Activated T-helper 2 cell treated with anti-CD3 and anti-CD28 coated beads, Interferon-gamma antibody, Interleukin-2, Interleukin-4, amounts not matched to agents 10 μg/mL and 5 μg/mL and 100 μg/mL, durations not matched to agents 14 hours and 24 hours and 36 hours (primary cell): ENCODE results near the gene GHRH. TPM values are rescaled to one million over a fixed set of nuclear protein-coding genes. Genes with fewer than 3 reads are reported as not detected.

Experiments
- DNase-seq: peaks from one replicate; pipeline ENCODE4 v3.0.0; 2021; ENCODE audit warnings: low spot score
- H3K27ac Mint-ChIP-seq: one replicate; pipeline ENCODE4 v1.8.0; 2021; ENCODE audit warnings: mixed read lengths
- H3K27me3 Mint-ChIP-seq: one replicate; pipeline ENCODE4 v1.8.0; 2021; ENCODE audit warnings: low read depth, mixed read lengths
- H3K36me3 Mint-ChIP-seq: one replicate; pipeline ENCODE4 v1.8.0; 2021; ENCODE audit warnings: low read depth, mixed read lengths
- H3K4me1 Mint-ChIP-seq: one replicate; pipeline ENCODE4 v1.8.0; 2021; ENCODE audit warnings: low read depth, mixed read lengths
- H3K4me3 Mint-ChIP-seq: one replicate; pipeline ENCODE4 v1.8.0; 2021; ENCODE audit warnings: low read depth, mild to moderate bottlenecking, moderate library complexity, mixed read lengths
- H3K9me3 Mint-ChIP-seq: one replicate; pipeline ENCODE4 v1.8.0; 2021; ENCODE audit warnings: mixed read lengths
- intact Hi-C: fragments of 100-400 bp; cut with micrococcal nuclease; formaldehyde crosslinking; loops from one replicate; pipeline ENCODE4 v1.15.1; 2023
- total RNA-seq: library from RNA; stranded (reverse); gene quantifications from 2 replicates; pipeline ENCODE4 v1.2.3, GENCODE V29; 2022

The GHRH gene
- total RNA-seq, 1 donor from 2014 or later, result not detected

- H3K27ac Mint-ChIP-seq, result no peak overlapping the region
- H3K4me3 Mint-ChIP-seq, result no peak overlapping the region
- H3K9me3 Mint-ChIP-seq, result no peaks in the 10 kb centered on the region
- intact Hi-C loops, result no loop called here
- no peak for DNase-seq
- H3K27me3 Mint-ChIP-seq, result peaks cover 4% of the 10 kb centered on the region
- H3K4me1 Mint-ChIP-seq, result no peaks in the 10 kb centered on the region
- H3K36me3 Mint-ChIP-seq, result no peaks in the 10 kb centered on the region
These were observed 9.7 kb downstream of the GHRH start for GRCh38 chr20:37251825-37252477.

GRCh38 chr20:37249304-37249703, 12.3 kb downstream of the GHRH start:
- H3K27ac Mint-ChIP-seq, result no peak overlapping the region
- H3K9me3 Mint-ChIP-seq, result no peaks in the 10 kb centered on the region
- intact Hi-C loops, result no loop called here
- H3K4me3 Mint-ChIP-seq, result no peak overlapping the region
- H3K36me3 Mint-ChIP-seq, result no peaks in the 10 kb centered on the region
- peaks cover 3% of the 10 kb centered on the region for H3K27me3 Mint-ChIP-seq
- no peaks in the 10 kb centered on the region for H3K4me1 Mint-ChIP-seq
- no peak for DNase-seq

- Mint-ChIP-seq H3K9me3 (no peaks in the 10 kb centered on the region), H3K27me3 (no peaks in the 10 kb centered on the region), H3K27ac (no peak overlapping the region), H3K4me3 (no peak overlapping the region), H3K4me1 (no peaks in the 10 kb centered on the region), H3K36me3 (peaks cover 13% of the 10 kb centered on the region)
- intact Hi-C loops, result no loop called here
- DNase-seq, result no peak
These were observed 14.1 kb downstream of the GHRH start for GRCh38 chr20:37247547-37247946.

DNA sequence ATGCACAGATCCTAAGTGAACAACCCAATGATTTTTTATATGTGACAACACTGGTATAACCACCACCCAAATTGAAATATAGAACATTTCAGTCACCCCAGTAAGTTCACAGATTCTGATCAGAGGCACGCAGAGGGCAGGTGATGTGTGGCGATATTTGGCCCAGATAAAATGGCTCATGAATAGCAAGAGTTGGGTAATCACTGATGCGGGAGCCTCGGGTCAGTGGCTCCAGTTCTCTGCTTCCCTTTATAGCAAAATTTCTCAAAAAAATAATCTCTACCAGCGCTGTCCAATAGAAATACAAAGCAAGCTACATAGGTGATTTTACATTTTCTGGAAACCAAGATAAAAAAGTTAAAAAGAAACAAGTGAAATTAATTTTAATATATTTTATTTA, 14.9 kb downstream of the GHRH start:
- no peak for DNase-seq
- Mint-ChIP-seq H3K27ac (no peak overlapping the region), H3K36me3 (peaks cover 19% of the 10 kb centered on the region), H3K4me3 (no peak overlapping the region), H3K4me1 (no peaks in the 10 kb centered on the region), H3K9me3 (no peaks in the 10 kb centered on the region), H3K27me3 (no peaks in the 10 kb centered on the region)
- intact Hi-C loops, result no loop called here

GRCh38 chr20:37245216-37246150, 16.1 kb downstream of the GHRH start:
- DNase-seq, result no peak
- H3K4me3 Mint-ChIP-seq, result no peak overlapping the region
- intact Hi-C loops, result no loop called here
- H3K27me3 Mint-ChIP-seq, result no peaks in the 10 kb centered on the region
- H3K4me1 Mint-ChIP-seq, result no peaks in the 10 kb centered on the region
- no peaks in the 10 kb centered on the region for H3K9me3 Mint-ChIP-seq
- H3K27ac Mint-ChIP-seq, result no peak overlapping the region
- peaks cover 31% of the 10 kb centered on the region for H3K36me3 Mint-ChIP-seq

DNA sequence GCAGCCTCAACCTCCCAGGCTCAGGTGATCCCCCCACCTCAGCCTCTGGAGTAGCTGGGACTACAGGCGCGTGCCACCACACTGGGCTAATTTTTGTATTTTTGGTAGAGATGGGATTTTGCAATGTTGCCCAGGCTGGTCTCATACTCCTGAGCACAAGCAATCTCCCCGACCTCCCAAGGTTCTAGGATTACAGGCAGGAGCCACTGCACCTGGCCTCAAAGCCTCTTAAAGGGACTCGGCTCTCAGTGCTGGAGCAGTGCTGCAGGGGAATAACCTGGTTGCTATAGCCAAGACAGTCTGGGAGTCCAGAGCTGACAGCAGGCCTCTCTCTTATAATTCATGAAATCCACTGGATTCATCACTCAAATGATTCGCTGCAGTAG, 17.0 kb downstream of the GHRH start:
- H3K9me3 Mint-ChIP-seq, result no peaks in the 10 kb centered on the region
- no peaks in the 10 kb centered on the region for H3K4me1 Mint-ChIP-seq
- H3K4me3 Mint-ChIP-seq, result no peak overlapping the region
- intact Hi-C loops, result no loop called here
- no peak overlapping the region for H3K27ac Mint-ChIP-seq
- no peak for DNase-seq
- peaks cover 40% of the 10 kb centered on the region for H3K36me3 Mint-ChIP-seq
- no peaks in the 10 kb centered on the region for H3K27me3 Mint-ChIP-seq

GRCh38 chr20:37243937-37244571, 17.6 kb downstream of the GHRH start:
- H3K27ac Mint-ChIP-seq, result no peak overlapping the region
- H3K4me3 Mint-ChIP-seq, result no peak overlapping the region
- intact Hi-C loops, result no loop called here

DNA sequence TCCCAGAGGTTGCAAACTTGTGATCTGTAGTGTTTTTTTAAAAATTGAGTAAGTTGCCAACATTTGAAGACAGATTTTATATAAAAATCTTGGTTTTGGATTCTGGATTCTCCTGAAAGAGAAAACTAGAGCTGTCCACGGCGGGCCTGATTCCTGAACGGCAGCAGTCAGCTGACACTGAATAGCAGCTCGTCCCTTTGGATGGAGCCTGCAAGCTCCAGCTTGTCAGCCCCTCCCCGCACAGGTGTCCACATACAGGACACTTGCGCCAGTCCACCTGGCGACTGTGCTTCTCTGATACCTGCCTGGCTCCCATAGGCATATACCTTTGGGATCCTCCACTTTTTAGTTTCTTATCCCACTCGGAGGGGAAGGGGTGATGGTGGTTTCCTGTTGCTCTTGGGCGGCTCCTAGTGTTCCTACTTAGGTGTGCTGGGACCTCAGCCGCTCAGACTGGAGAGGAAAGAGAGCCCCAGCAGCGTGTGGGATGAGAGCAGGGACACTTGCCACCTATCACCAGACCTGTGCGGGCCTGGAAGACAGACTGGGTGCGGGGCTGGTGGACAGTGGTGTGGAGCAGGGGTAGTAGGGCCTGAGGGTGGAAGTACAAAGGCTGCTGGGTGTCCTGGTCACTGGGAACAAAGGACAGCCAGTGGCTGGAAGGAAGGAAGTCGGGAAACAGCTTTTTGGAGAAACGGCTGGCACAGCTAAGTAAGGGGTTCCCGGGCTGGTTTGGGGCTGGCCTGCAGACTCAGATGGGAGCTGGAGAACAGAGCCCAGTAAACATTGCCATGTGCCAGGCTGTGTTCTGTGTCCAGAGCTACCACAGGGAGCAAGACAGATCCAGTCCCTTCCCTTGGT, 18.3 kb downstream of the GHRH start:
- no peak for DNase-seq
- H3K36me3 Mint-ChIP-seq, result peaks cover 52% of the 10 kb centered on the region
- no peak overlapping the region for H3K4me3 Mint-ChIP-seq

More at GRCh38 chr20:37243937-37244571, 17.6 kb downstream of the GHRH start:
- H3K27me3 Mint-ChIP-seq, result no peaks in the 10 kb centered on the region
- DNase-seq, result no peak
- H3K4me1 Mint-ChIP-seq, result no peaks in the 10 kb centered on the region
- peaks cover 45% of the 10 kb centered on the region for H3K36me3 Mint-ChIP-seq
- H3K9me3 Mint-ChIP-seq, result no peaks in the 10 kb centered on the region

GRCh38 chr20:37242503-37242902, 19.1 kb downstream of the GHRH start:
- Mint-ChIP-seq H3K9me3 (no peaks in the 10 kb centered on the region), H3K27ac (no peak overlapping the region), H3K4me1 (no peaks in the 10 kb centered on the region), H3K27me3 (no peaks in the 10 kb centered on the region), H3K36me3 (peaks cover 56% of the 10 kb centered on the region), H3K4me3 (no peak overlapping the region)
- DNase-seq, result no peak
- intact Hi-C loops, result no loop called here

More for the DNA sequence above, 18.3 kb downstream of the GHRH start:
- Mint-ChIP-seq H3K27ac (no peak overlapping the region), H3K9me3 (no peaks in the 10 kb centered on the region), H3K27me3 (no peaks in the 10 kb centered on the region), H3K4me1 (no peaks in the 10 kb centered on the region)
- intact Hi-C loops, result no loop called here

GRCh38 chr20:37240337-37241067, 21.1 kb downstream of the GHRH start:
- Mint-ChIP-seq H3K4me3 (no peak overlapping the region), H3K4me1 (no peaks in the 10 kb centered on the region), H3K27ac (no peak overlapping the region), H3K9me3 (no peaks in the 10 kb centered on the region), H3K27me3 (no peaks in the 10 kb centered on the region), H3K36me3 (peaks cover 74% of the 10 kb centered on the region)
- intact Hi-C loops, result no loop called here
- DNase-seq, result no peak

DNA sequence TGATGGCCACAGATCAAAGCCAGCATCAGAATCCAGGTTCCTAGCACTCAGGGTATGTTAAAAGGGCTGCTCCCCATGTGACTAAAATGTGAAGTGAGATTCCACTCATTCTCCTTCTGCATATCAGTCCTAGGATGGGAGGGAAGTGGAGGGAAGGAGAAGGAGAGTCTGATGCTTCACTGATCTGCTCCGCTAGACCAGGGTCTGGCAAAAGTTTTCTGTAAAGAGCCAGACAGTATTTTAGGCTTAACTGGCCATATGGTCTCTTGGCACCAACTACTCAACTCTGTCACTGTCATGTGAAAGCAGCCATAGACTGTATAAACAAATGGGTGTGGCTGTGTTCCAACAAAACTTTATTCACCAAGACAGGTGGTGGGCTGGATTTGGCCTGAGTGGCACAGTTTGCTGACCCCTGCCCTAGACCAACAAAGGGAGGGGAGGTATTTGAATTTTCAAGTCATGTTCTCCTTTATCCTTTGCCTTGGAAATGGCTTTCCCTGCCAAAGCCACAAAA, 22.6 kb downstream of the GHRH start:
- no peaks in the 10 kb centered on the region for H3K9me3 Mint-ChIP-seq
- DNase-seq, result no peak
- H3K27ac Mint-ChIP-seq, result no peak overlapping the region
- intact Hi-C loops, result no loop called here
- H3K36me3 Mint-ChIP-seq, result peaks cover 86% of the 10 kb centered on the region
- H3K27me3 Mint-ChIP-seq, result no peaks in the 10 kb centered on the region
- H3K4me1 Mint-ChIP-seq, result no peaks in the 10 kb centered on the region
- no peak overlapping the region for H3K4me3 Mint-ChIP-seq

DNA sequence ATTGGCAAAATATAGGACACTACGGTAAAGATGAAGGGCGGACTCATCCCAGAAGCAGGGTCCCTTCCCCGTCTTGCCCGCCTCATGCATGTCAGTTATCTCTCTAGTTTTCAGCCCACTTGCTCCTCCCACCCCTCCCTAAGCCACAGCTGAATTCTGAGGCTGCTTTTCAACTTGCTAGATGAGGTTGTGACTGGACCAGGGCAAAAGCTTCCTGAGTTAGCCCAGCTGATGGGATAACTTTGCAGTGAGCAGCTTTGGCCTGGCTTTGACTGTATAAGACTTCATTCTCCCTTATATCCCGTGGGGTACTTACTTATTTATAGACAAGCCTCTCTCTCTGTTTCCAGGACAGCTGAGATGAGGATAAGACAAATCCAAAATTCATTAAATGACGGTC, 23.2 kb downstream of the GHRH start:
- peaks cover 88% of the 10 kb centered on the region for H3K36me3 Mint-ChIP-seq
- no peaks in the 10 kb centered on the region for H3K9me3 Mint-ChIP-seq
- DNase-seq, result no peak
- no peaks in the 10 kb centered on the region for H3K27me3 Mint-ChIP-seq
- intact Hi-C loops, result no loop called here
- no peaks in the 10 kb centered on the region for H3K4me1 Mint-ChIP-seq
- H3K27ac Mint-ChIP-seq, result no peak overlapping the region
- no peak overlapping the region for H3K4me3 Mint-ChIP-seq
